CD4-positive, alpha-beta memory T cell (primary cell): ENCODE results near the gene ASMTL. TPM values are rescaled to one million over a fixed set of nuclear protein-coding genes. Genes with fewer than 3 reads are reported as not detected.
A peak's percentile ranks its signal among the peaks of the same experiment; 100 is the strongest.
"Not testable (repeated sequence)": the region's sequence is repeated elsewhere in the genome, so short reads cannot be mapped to it uniquely, and the experiment has no call there.

Source experiments
- CTCF ChIA-PET: fragments of 350-600 bp; sonication (Branson Sonifier 250); formaldehyde crosslinking; loops from one replicate; lab custom pipeline; 2021; ENCODE audit warnings: inconsistent platforms; ENCODE audit not compliant: partially characterized antibody; lab: Charles Lee
- POLR2A ChIA-PET: fragments of 350-600 bp; sonication (Branson Sonifier 250); formaldehyde crosslinking; loops from one replicate; lab custom pipeline; 2021; ENCODE audit not compliant: partially characterized antibody; lab: Charles Lee
- DNase-seq, 5 donors: peaks; one replicate each; pipeline versions ENCODE4 v3.0.0 to v3.0.0-alpha.2; 2020 to 2022; ENCODE audit warnings: mixed read lengths in 1 of 5
- H3K27ac ChIP-seq: one replicate; pipeline ENCODE4 v1.7.0; 2013; ENCODE audit warnings: low read depth, low read length
- H3K27me3 ChIP-seq: 2 replicates; pipeline ENCODE4 v1.7.0; 2013; ENCODE audit warnings: mild to moderate bottlenecking, low read length, moderate library complexity; ENCODE audit not compliant: insufficient read depth
- H3K36me3 ChIP-seq: 2 replicates; pipeline ENCODE4 v1.7.0; 2013; ENCODE audit warnings: mild to moderate bottlenecking, low read length, moderate library complexity; ENCODE audit not compliant: insufficient read depth
- H3K4me1 ChIP-seq: 2 replicates; pipeline ENCODE4 v1.7.0; 2013; ENCODE audit warnings: mild to moderate bottlenecking, low read length, moderate library complexity; ENCODE audit not compliant: insufficient read depth
- H3K4me3 ChIP-seq, 2 donors: one replicate each; pipeline ENCODE4 v1.7.0; 2013; ENCODE audit warnings: low read length in 2 of 2, mild to moderate bottlenecking in 1 of 2
- H3K9me3 ChIP-seq, 2 donors: one replicate each; pipeline ENCODE4 v1.7.0; 2013; ENCODE audit warnings: low read length in 2 of 2, control low read depth in 1 of 2; ENCODE audit not compliant: control insufficient read depth in 1 of 2
- H3K27ac Mint-ChIP-seq, 7 donors: one replicate each; pipeline ENCODE4 v1.8.0; 2020 to 2021; ENCODE audit warnings: mixed read lengths in 7 of 7, mild to moderate bottlenecking in 6 of 7, inconsistent platforms in 3 of 7, moderate library complexity in 3 of 7
- H3K27me3 Mint-ChIP-seq, 2 donors: one replicate each; pipeline ENCODE4 v1.8.0; 2020 to 2021; ENCODE audit warnings: mixed read lengths in 2 of 2
- H3K36me3 Mint-ChIP-seq, 2 donors: one replicate each; pipeline ENCODE4 v1.8.0; 2020 to 2021; ENCODE audit warnings: mixed read lengths in 2 of 2, inconsistent platforms in 1 of 2, mild to moderate bottlenecking in 1 of 2
- H3K4me1 Mint-ChIP-seq, 4 donors: one replicate each; pipeline ENCODE4 v1.8.0; 2020 to 2021; ENCODE audit warnings: mixed read lengths in 4 of 4, mild to moderate bottlenecking in 1 of 4
- H3K4me3 Mint-ChIP-seq, 8 donors: one replicate each; pipeline ENCODE4 v1.8.0; 2020 to 2021; ENCODE audit warnings: mixed read lengths in 8 of 8, mild to moderate bottlenecking in 7 of 8, moderate library complexity in 6 of 8, inconsistent platforms in 3 of 8
- H3K9me3 Mint-ChIP-seq, 8 donors: one replicate each; pipeline ENCODE4 v1.8.0; 2020 to 2021; ENCODE audit warnings: mixed read lengths in 8 of 8, mild to moderate bottlenecking in 5 of 8, inconsistent platforms in 3 of 8, moderate library complexity in 1 of 8
- intact Hi-C: fragments of 100-400 bp; cut with micrococcal nuclease; formaldehyde crosslinking; loops from one replicate; pipeline ENCODE4 v1.15.1; 2023
- polyA plus RNA-seq, 2 donors: library from polyadenylated mRNA; unstranded; fragments of 300-500 nt; fragmentation: Illumina TruSeq; gene quantifications; one replicate each; pipeline ENCODE4 v1.2.3, GENCODE V29; 2021
- total RNA-seq, 2 experiments: library from RNA; stranded (reverse); gene quantifications; one replicate each; pipeline ENCODE4 v1.2.3, GENCODE V29; 2021

Gene ASMTL
- total and polyA plus RNA-seq, 4 experiments from 2014 or later, result 35.0 to 50.4 (median 36.9) TPM

DNA sequence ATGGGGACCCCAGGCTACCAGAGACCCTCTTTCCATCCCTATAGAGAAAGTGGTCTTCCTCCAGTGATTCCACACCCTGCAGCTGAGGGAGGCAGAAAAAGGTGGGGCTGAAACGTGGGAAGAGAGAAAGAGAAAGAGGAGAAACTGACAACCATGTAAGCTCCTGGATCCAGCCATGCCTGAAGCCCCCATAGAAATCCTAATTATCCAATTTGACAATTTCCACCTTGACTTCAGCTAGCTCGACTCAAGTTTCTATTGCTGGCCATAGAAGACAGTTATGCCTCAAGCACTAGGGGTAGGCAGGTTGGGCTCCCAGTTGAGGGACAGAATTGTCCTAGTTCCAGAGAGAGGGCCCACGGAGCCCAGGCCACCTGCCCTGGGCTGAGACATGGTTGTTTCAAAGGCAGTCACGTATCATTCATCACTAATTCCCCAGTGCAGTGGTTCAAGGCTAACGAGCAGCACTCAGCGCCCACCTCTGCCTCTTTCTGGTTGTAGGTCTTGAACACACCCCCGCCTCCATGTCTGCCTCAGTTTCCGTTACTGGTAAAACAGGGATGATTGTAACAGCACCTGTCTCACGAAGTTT, 39.8 kb upstream of the ASMTL start:
- no peak for DNase-seq
- H3K4me3 ChIP-seq, result no peak overlapping the region
- Mint-ChIP-seq H3K27me3 (no peaks in the 10 kb centered on the region), H3K27ac (peak overlapping the region; percentile 76 to 92 (median 87)), H3K9me3 (peaks cover 0 to 10% (median 3%) of the 10 kb centered on the region in 8 donors), H3K4me3 (no peak overlapping the region), H3K4me1 (peaks cover 11 to 40% (median 29%) of the 10 kb centered on the region in 4 donors), H3K36me3 (peaks cover 40 to 51% of the 10 kb centered on the region in 2 donors)
- ChIA-PET CTCF (no interaction called here), POLR2A (no interaction called here)
- intact Hi-C loops, result loop anchor here (1.0 to 2.0 kb wide), 3 partner anchors 29 to 89 kb away; partner anchors contain the start of gene P2RY8
- peaks cover 40% of the 10 kb centered on the region for H3K36me3 ChIP-seq
- H3K27ac ChIP-seq, result no peak overlapping the region
- H3K4me1 ChIP-seq, result peaks cover 8% of the 10 kb centered on the region
- H3K27me3 ChIP-seq, result no peaks in the 10 kb centered on the region
- no peaks in the 10 kb centered on the region for H3K9me3 ChIP-seq

DNA sequence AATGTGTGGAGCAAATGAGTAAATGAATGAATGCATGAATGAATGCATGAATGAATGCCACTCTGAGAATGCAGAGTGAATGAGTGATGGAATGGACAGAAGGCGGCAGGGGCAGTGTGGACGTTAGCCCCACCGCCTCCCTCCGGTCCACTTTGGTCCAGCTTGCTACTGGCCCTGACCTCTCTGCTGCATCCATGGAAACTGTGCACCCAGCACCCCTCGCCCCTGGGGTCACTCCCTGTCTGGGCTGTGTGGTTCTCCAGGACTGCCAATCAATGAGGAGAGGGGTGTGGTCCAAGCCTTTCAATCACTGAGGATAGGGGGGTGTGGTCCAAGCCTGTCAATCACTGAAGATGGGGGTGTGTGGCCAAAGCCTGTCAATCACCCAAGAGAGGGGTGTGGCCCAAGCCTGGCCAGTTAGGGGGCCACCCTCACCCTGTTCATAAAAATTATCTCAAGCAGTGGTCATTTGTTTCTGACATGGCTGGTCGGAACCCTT, 39.2 kb upstream of the ASMTL start:
- Mint-ChIP-seq H3K9me3 (peaks cover 0 to 10% (median 3%) of the 10 kb centered on the region in 8 donors), H3K27me3 (no peaks in the 10 kb centered on the region), H3K27ac (peak overlapping the region; percentile 48 to 92 (median 87)), H3K36me3 (peaks cover 46 to 57% of the 10 kb centered on the region in 2 donors), H3K4me3 (peak overlapping the region in 3 of 8 donors; percentile 8 to 36 (median 21)), H3K4me1 (peaks cover 16 to 45% (median 32%) of the 10 kb centered on the region in 4 donors)
- peak; percentile 55 to 74 (median 71) for DNase-seq
- CTCF ChIA-PET, result no interaction called here
- Histone ChIP-seq H3K36me3 (peaks cover 46% of the 10 kb centered on the region), H3K27me3 (no peaks in the 10 kb centered on the region), H3K4me1 (peaks cover 11% of the 10 kb centered on the region), H3K4me3 (no peak overlapping the region), H3K9me3 (no peaks in the 10 kb centered on the region), H3K27ac (no peak overlapping the region)
- intact Hi-C loops, result loop anchor here (1.0 to 2.0 kb wide), 3 partner anchors 29 to 89 kb away; partner anchors contain the start of gene P2RY8
- POLR2A ChIA-PET, result no interaction called here

DNA sequence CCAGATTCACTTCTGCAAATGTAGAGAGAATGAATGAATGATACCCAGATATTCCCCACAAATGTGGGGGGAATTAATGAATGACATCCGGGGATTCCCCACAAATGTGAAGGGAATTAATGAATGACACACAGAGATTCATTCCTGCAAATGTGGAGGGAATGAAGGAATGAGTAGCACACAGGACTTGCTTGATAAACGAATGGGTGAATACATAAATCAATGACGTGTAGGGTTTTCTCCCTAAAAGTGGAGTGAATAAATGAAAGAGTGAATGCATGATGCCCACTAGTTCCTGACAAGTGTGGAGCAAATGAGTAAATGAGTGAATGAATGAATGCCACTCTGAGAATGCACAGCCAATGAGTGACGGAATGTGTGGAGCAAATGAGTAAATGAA, 38.5 kb upstream of the ASMTL start:
- CTCF ChIA-PET, result not testable (repeated sequence)

DNA sequence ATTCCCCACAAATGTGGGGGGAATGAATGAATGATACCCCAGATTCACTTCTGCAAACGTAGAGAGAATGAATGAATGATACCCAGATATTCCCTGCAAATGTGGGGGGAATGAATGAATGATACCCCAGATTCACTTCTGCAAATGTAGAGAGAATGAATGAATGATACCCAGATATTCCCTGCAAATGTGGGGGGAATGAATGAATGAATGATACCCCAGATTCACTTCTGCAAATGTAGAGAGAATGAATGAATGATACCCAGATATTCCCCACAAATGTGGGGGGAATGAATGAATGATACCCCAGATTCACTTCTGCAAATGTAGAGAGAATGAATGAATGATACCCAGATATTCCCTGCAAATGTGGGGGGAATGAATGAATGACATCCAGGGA, 38.0 kb upstream of the ASMTL start:
- Histone ChIP-seq H3K4me1 (peaks cover 14% of the 10 kb centered on the region), H3K36me3 (peaks cover 52% of the 10 kb centered on the region)
- peaks cover 0 to 10% (median 3%) of the 10 kb centered on the region in 8 donors for H3K9me3 Mint-ChIP-seq
- H3K27me3 ChIP-seq, H3K4me3 ChIP-seq, POLR2A ChIA-PET, H3K4me3 Mint-ChIP-seq, H3K27ac ChIP-seq, intact Hi-C loops, DNase-seq, H3K9me3 ChIP-seq, H3K27me3 Mint-ChIP-seq, CTCF ChIA-PET: not testable (repeated sequence)
- peak overlapping the region in 1 of 7 donors; percentile 91 for H3K27ac Mint-ChIP-seq
- H3K36me3 Mint-ChIP-seq, result peaks cover 56 to 59% of the 10 kb centered on the region in 2 donors
- peaks cover 11 to 40% (median 26%) of the 10 kb centered on the region in 4 donors for H3K4me1 Mint-ChIP-seq

More for the DNA sequence above, 38.5 kb upstream of the ASMTL start:
- H3K27me3 ChIP-seq, DNase-seq, H3K4me3 ChIP-seq, POLR2A ChIA-PET, H3K27ac ChIP-seq, intact Hi-C loops, H3K9me3 ChIP-seq, H3K27me3 Mint-ChIP-seq, H3K4me3 Mint-ChIP-seq: not testable (repeated sequence)
- peak overlapping the region in 4 of 7 donors; percentile 87 to 91 (median 90) for H3K27ac Mint-ChIP-seq
- peaks cover 14 to 42% (median 29%) of the 10 kb centered on the region in 4 donors for H3K4me1 Mint-ChIP-seq
- H3K9me3 Mint-ChIP-seq, result peaks cover 0 to 10% (median 3%) of the 10 kb centered on the region in 8 donors
- Histone ChIP-seq H3K36me3 (peaks cover 50% of the 10 kb centered on the region), H3K4me1 (peaks cover 14% of the 10 kb centered on the region)
- H3K36me3 Mint-ChIP-seq, result peaks cover 52 to 60% of the 10 kb centered on the region in 2 donors

DNA sequence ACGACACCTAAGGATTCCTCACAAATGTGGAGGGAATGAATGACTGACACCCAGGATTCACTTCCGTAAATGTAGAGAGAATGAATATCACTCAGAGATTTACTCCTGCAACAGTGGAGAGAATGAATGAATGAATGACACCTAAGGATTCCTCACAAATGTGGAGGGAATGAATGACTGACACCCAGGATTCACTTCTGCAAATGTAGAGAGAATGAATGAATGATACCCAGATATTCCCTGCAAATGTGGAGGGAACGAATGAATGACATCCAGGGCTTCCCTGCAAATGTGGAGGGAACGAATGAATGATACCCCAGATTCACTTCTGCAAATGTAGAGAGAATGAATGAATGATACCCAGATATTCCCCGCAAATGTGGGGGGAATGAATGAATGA, 36.6 kb upstream of the ASMTL start:
- H3K27me3 ChIP-seq, intact Hi-C loops, H3K27ac ChIP-seq, H3K27me3 Mint-ChIP-seq, H3K9me3 ChIP-seq, H3K4me3 ChIP-seq, POLR2A ChIA-PET, CTCF ChIA-PET, DNase-seq, H3K4me3 Mint-ChIP-seq: not testable (repeated sequence)
- Mint-ChIP-seq H3K36me3 (peaks cover 50 to 56% of the 10 kb centered on the region in 2 donors), H3K9me3 (peaks cover 0 to 10% (median 3%) of the 10 kb centered on the region in 8 donors), H3K27ac (peak overlapping the region in 6 of 7 donors; percentile 8 to 81 (median 36)), H3K4me1 (peaks cover 11 to 35% (median 22%) of the 10 kb centered on the region in 4 donors)
- Histone ChIP-seq H3K36me3 (peaks cover 52% of the 10 kb centered on the region), H3K4me1 (peaks cover 15% of the 10 kb centered on the region)

DNA sequence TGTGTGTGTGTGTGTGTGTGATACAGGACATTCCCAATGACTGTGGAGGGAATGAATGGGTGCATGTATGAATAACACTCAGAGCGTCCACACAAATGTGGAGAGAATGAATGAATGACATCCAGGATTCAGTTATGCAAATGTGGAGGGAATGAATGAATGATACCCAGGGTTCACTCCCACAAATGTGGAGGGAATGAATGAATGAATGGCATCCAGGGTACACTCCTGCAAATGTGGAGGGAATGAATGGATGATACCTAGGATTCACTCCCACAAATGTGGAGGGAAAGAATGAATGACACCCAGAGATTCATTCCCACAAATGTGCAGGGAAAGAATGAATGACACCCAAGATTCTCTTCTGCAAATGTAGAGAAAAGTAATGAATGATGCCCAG, 36.0 kb upstream of the ASMTL start:
- no peaks in the 10 kb centered on the region for H3K27me3 Mint-ChIP-seq
- CTCF ChIA-PET, result no interaction called here
- H3K9me3 ChIP-seq, result no peaks in the 10 kb centered on the region
- peaks cover 53 to 61% of the 10 kb centered on the region in 2 donors for H3K36me3 Mint-ChIP-seq
- H3K9me3 Mint-ChIP-seq, result peaks cover 0 to 10% (median 3%) of the 10 kb centered on the region in 8 donors
- no peaks in the 10 kb centered on the region for H3K27me3 ChIP-seq
- peaks cover 52% of the 10 kb centered on the region for H3K36me3 ChIP-seq
- H3K4me3 ChIP-seq, result no peak overlapping the region
- H3K27ac Mint-ChIP-seq, result peak overlapping the region in 6 of 7 donors; percentile 35 to 81 (median 67)
- H3K4me1 Mint-ChIP-seq, result peaks cover 13 to 35% (median 26%) of the 10 kb centered on the region in 4 donors
- peak overlapping the region in 1 of 8 donors; percentile 21 for H3K4me3 Mint-ChIP-seq
- no peak overlapping the region for H3K27ac ChIP-seq
- POLR2A ChIA-PET, result no interaction called here
- peaks cover 18% of the 10 kb centered on the region for H3K4me1 ChIP-seq
- intact Hi-C loops, result no loop called here
- DNase-seq, result no peak

DNA sequence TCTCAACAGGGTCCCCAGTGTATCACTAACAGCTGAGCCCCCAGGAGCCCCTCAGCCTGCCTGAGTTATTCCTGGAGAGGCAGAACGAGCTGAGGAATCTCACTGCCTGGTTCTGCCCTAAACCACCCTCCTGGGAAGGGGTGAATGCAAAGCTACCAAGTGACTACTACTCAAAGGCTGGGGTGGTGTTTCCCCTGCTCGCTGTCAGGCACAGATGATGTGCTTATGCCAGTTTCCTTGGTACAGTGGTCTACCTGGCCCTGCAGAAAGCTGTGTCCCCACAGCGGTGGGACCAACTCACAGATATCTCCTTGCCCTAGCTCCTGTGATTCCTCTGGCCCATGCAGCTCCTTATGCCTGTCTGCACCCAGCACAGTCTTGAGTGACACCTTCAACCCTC, 35.4 kb upstream of the ASMTL start:
- H3K4me3 Mint-ChIP-seq, result no peak overlapping the region
- Histone ChIP-seq H3K27me3 (no peaks in the 10 kb centered on the region), H3K9me3 (no peaks in the 10 kb centered on the region), H3K4me3 (no peak overlapping the region), H3K36me3 (peaks cover 52% of the 10 kb centered on the region), H3K4me1 (peaks cover 19% of the 10 kb centered on the region), H3K27ac (no peak overlapping the region)
- peaks cover 56 to 57% of the 10 kb centered on the region in 2 donors for H3K36me3 Mint-ChIP-seq
- no peak for DNase-seq
- no peaks in the 10 kb centered on the region for H3K27me3 Mint-ChIP-seq
- intact Hi-C loops, result no loop called here
- peaks cover 0 to 10% (median 3%) of the 10 kb centered on the region in 8 donors for H3K9me3 Mint-ChIP-seq
- ChIA-PET POLR2A (no interaction called here), CTCF (no interaction called here)
- peak overlapping the region in 6 of 7 donors; percentile 68 to 83 (median 78) for H3K27ac Mint-ChIP-seq
- H3K4me1 Mint-ChIP-seq, result peaks cover 10 to 33% (median 24%) of the 10 kb centered on the region in 4 donors
